ENCODE measurements around the gene DNAH8. TPM values are rescaled to one million over a fixed set of nuclear protein-coding genes. Genes with fewer than 3 reads are reported as not detected.

Gene DNAH8
- total RNA-seq, 1 donor from 2014 or later: 0.03 TPM

DNA sequence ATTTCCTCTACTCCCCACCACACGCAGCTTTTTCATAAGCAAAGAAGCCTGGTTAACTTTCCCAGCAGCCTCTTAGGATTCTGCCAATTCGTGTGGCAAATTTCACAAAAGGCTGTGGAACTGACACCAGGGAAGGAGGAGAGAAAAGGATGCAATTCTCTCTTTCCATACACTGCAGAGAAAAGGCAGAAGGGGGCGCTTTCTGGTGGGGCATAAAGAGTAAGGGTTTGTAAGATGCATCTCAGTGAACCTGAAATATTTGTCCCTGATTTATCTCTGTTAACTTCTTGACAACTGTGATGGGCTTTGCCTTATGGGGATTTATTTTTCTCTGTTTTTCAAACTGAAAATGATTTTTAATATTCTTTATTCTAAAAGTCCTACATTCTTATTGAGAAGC lies 288.0 kb downstream of the DNAH8 start:
- intact Hi-C loops (cut with DNase I): no loop called here

DNA sequence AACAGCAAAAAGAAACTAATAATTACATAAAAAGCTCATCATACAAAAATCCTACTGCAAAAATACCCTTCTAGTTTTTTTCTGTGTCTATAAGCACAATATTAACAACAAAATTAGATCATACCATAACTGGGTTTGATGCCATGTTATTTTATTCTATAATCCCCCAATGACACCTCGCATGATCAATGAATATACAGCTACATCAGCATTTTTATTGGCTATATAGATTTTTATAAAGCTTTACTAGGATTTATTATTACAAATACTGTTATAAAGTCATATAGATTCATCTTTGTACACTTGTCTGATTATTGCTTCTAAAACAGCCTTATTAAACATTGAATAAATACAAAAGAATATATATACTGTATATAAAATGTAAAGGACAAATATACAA lies 288.4 kb downstream of the DNAH8 start:
- TF ChIP-seq CTCF (IDR thresholded peaks at IDR 0.05): no peak
- DNase-seq (no peak), ATAC-seq (no peak)
- Histone ChIP-seq H3K9me3 (no peaks in the 10 kb centered on the region), H3K4me3 (no peak overlapping the region), H3K36me3 (no peaks in the 10 kb centered on the region), H3K27ac (no peak overlapping the region), H3K4me1 (no peaks in the 10 kb centered on the region), H3K27me3 (ENCODE audit: low read depth) (peaks cover 11% of the 10 kb centered on the region)
- intact Hi-C loops (cut with DNase I): no loop called here

More for the DNA sequence above, 288.0 kb downstream of the DNAH8 start:
- no peaks in the 10 kb centered on the region for H3K36me3 ChIP-seq
- H3K27me3 ChIP-seq (ENCODE audit: low read depth): peaks cover 11% of the 10 kb centered on the region
- no peak for ATAC-seq
- H3K4me1 ChIP-seq: no peaks in the 10 kb centered on the region
- no peaks in the 10 kb centered on the region for H3K9me3 ChIP-seq
- no peak overlapping the region for H3K4me3 ChIP-seq
- TF ChIP-seq CTCF (IDR thresholded peaks at IDR 0.05): no peak
- H3K27ac ChIP-seq: no peak overlapping the region
- DNase-seq: no peak

DNA sequence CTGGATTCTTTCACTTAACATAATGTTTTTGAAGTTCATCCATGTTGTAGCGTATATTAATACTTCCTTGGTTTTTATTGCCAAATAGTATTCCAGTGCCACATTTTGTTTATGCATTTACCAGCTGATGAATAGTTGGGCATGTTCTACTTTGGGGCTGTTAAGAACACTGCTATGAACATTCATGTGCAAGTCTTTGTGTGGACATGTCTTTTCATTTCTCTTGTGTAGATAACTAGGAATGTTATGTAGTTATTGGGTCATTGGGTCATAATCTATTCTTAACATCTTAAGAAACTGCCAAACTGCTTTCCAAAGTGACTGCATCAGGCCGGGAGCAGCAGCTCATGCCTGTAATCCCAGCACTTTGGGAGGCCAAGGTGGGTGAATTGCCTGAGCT lies 289.7 kb downstream of the DNAH8 start:
- H3K27me3 ChIP-seq (ENCODE audit: low read depth): peaks cover 11% of the 10 kb centered on the region
- no peaks in the 10 kb centered on the region for H3K4me1 ChIP-seq
- no peak for DNase-seq
- ATAC-seq: no peak
- intact Hi-C loops (cut with DNase I): no loop called here
- H3K9me3 ChIP-seq: no peaks in the 10 kb centered on the region
- no peak for TF ChIP-seq CTCF (IDR thresholded peaks at IDR 0.05)
- no peak overlapping the region for H3K4me3 ChIP-seq
- no peaks in the 10 kb centered on the region for H3K36me3 ChIP-seq
- no peak overlapping the region for H3K27ac ChIP-seq

GRCh38 chr6:39005774-39006173 lies 290.7 kb downstream of the DNAH8 start:
- intact Hi-C loops (cut with DNase I): no loop called here
- no peak for TF ChIP-seq CTCF (IDR thresholded peaks at IDR 0.05)
- H3K4me3 ChIP-seq: no peak overlapping the region
- ATAC-seq (no peak), DNase-seq (no peak)
- peaks cover 6% of the 10 kb centered on the region for H3K27me3 ChIP-seq (ENCODE audit: low read depth)
- H3K9me3 ChIP-seq: no peaks in the 10 kb centered on the region
- H3K4me1 ChIP-seq: no peaks in the 10 kb centered on the region
- H3K36me3 ChIP-seq: no peaks in the 10 kb centered on the region
- H3K27ac ChIP-seq: no peak overlapping the region

DNA sequence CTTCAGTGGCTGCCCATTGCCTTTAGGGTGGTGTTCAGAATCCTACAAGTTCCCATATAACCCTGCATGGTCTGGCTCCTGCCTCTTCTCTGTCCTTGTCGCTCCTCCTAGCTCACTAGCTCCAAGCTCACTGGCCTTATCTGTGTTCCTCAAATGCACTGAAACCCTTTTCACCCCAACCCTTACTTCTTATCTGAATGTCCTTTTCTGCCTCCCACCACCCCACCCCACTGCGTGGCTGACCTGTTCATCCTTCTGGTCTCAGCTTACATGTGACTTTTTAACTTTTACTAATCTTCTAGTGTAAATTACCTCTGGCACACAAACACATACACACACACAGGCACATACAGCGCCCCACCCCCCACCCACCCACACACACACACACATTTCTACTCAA lies 292.5 kb downstream of the DNAH8 start:
- H3K27ac ChIP-seq: no peak overlapping the region
- H3K4me3 ChIP-seq: no peak overlapping the region
- no peaks in the 10 kb centered on the region for H3K36me3 ChIP-seq
- DNase-seq (no peak), ATAC-seq (no peak)
- no peak for TF ChIP-seq CTCF (IDR thresholded peaks at IDR 0.05)
- intact Hi-C loops (cut with DNase I): no loop called here
- H3K4me1 ChIP-seq: no peaks in the 10 kb centered on the region
- peaks cover 4% of the 10 kb centered on the region for H3K27me3 ChIP-seq (ENCODE audit: low read depth)
- no peaks in the 10 kb centered on the region for H3K9me3 ChIP-seq

- Histone ChIP-seq H3K4me3 (no peak overlapping the region), H3K27ac (no peak overlapping the region), H3K9me3 (no peaks in the 10 kb centered on the region), H3K36me3 (no peaks in the 10 kb centered on the region), H3K27me3 (ENCODE audit: low read depth) (no peaks in the 10 kb centered on the region), H3K4me1 (no peaks in the 10 kb centered on the region)
- intact Hi-C loops (cut with DNase I): no loop called here
- no peak for TF ChIP-seq CTCF (IDR thresholded peaks at IDR 0.05)
- DNase-seq (no peak), ATAC-seq (no peak)
These were observed 293.6 kb downstream of the DNAH8 start for GRCh38 chr6:39008737-39009136.
